DMS79 treated with DMSO at 0.1 percent for 48 hours (cell line): Measurements from ENCODE around the gene LSS.
"Not testable (repeated sequence)": the region's sequence is repeated elsewhere in the genome, so short reads cannot be mapped to it uniquely, and the experiment has no call there.

Experiments used
- DNase-seq: peaks from one replicate; lab custom pipeline; 2025; lab: John Stamatoyannopoulos, UW

The LSS gene

DNA sequence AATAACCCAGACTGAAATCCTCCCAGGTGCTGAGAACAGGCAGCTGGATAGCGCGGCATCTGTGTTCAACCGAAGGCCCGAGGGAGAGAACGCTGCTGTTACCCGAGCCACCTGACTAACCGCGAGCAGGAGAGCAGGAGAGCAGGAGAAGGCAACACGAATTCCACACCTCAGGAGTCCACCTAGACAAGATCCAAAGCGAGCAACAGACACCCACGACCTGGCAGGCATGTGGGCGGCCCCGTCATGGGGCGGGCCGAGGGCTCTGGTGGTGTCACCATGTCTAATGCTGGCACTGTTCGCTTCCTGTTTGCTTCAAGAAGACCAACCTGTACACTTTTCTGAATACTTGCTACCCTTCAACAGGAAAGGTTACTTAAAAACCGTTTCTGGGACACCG, 23.4 kb downstream of the LSS start:
- no peak for DNase-seq

DNA sequence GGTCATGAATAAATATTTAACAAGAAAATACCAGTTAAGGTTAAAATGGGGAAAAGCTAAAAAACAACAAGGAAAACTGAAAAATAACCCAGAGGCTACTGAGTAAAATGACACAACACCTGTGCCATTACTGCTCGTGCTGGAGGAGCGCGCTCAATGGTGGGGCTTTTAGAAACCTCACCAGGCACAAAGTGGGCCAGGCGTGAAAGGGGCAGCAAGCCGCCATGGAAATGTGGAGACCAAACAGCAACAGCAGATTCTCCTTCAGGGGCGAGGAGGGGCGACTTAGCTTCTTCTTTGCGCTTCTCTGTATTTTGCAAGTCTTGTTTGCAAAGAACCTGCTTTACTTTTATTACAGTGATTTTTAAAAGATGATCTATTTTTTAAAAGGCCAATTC, 25.4 kb downstream of the LSS start:
- no peak for DNase-seq

DNA sequence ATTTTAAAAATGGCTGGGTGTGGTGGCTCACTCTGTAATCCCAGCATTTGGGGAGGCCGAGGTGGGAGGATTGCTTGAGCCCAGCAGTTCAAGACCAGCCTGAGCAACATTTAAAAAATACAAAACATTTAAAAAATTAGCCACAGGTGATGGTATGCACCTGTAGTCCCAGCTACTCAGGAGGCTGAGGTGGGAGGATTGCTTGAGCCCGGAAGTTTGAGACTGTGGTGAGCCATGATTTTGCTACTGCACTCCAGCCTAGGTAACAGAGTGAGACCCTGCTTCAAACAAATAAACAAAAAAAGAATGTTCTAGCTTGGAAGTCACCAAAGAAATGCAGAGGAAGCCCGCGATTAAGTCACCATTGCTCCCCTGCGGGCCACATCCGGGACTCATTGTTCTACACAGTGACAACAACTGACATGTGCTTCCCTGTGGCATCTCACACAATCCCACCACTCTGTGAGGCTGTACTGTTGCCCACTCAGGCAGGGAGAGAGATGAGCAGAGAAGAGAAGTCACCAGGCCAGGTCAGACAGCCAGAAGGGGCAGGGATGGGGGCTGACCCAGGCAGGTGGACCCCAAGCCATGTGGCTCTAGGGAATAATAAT, 25.9 kb downstream of the LSS start:
- no peak for DNase-seq

DNA sequence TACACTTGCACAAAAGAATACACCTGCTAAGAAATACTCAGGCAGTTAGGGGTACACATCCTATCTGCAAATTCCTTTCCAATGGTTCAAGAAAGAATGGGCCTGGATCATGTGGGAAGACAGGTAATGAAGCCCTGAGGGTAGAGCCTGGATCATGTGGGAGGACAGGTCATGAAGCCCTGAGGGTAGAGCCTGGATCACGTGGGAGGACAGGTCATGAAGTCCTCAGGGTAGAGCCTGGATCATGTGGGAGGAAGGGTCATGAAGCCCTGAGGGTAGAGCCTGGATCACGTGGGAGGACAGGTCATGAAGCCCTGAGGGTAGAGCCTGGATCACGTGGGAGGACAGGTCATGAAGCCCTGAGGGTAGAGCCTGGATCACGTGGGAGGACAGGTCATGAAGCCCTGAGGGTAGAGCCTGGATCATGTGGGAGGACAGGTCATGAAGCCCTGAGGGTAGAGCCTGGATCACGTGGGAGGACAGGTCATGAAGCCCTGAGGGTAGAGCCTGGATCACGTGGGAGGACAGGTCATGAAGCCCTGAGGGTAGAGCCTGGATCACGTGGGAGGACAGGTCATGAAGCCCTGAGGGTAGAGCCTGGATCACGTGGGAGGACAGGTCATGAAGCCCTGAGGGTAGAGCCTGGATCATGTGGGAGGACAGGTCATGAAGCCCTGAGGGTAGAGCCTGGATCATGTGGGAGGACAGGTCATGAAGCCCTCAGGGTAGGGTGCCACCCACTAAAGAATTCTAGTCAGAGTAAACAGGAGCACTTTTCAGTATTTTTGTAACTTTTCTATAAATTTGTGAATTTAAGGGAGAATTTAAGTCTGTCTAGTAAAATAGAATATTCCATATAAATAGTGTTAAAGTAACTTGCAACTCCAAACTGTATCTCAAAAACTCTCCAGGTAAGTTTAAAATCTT, 27.4 kb downstream of the LSS start:
- not testable (repeated sequence) for DNase-seq

DNA sequence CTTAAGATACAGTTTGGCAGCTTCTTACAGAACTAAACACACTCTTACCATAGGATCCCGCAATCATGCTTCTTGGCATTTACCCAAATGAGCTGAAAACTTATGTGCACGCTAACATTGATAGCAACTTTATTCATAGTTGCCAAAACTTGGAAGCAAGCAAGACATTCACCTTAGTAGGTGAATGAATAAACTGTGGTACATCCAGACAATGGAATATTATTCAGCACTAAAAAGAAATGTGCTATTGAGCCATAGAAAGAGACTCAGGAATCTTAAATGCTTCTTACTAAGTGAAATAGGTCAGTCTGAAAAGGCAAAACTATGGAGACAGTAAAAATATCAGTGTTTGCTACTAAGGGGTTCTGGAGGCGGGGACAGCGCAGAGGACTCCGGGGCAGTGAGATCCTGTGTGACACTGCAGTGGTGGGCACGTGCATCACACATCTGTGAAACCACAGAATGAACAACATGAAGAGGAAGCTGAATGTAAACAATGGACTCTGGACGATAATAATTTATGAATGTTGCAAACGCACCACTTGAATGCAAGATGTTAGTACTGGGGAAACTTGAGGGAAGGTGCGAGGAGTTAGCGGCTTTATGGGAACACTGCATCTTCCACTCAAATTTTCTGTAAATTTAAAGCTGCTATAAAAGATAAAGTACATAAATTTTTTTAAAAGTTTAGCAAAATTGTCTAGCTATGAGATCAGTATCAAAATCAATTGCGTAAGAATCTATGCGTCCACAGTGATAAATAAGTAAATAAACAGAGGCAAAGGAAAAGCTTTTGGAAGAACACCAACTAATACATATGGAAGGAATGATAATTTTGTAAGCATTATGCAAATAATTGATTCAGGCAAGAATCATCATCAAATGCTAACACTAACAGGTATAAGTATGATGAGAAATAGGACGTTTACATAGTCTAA, 28.9 kb downstream of the LSS start:
- no peak for DNase-seq

DNA sequence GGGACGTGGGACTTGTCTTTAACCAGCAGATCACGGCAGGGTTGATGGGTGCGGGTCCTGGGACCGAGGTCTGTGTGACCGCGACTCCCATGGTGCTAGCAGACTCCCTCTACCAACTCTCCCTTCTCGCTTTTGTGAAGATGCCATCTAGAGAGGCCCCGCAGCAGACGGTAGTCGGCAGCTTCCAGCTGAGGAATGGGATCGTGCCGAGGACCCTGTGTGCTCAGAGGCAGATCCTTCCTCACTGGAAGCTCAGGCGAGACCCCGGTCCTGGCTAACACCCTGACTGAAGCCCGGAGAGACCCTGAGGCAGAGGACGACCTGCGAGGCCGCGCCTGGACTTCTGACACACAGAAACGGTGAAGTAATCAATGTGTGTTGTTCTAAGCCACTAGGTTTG, 31.8 kb downstream of the LSS start:
- DNase-seq: no peak

DNA sequence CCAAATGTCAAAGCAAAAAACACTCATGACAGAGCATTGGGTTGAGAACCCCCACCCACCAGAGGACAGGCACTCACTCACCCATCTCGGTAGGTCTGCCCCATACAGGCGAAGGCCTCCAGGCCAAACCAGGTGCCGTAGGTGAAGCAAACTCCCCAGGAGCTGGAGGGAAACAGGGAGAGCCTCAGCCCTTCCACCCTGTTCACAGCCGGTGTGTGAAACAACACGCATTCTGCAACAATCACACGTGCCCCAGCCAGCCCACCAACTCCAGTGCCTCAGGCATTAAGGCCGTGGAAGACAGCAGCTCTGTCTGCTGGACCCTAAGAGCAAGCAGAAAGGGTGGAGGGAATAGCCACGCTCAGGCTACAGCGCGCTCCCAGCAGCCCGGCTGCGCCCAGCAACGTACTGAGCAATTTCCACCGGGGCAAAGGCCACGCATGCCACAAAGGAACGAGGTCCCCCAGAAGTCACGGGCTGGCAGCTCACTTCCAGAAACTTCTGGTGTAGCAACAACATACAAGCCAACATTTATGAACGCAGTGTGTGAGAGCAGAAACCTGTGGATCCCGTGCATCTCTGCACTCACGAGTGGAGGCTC, 32.9 kb downstream of the LSS start:
- DNase-seq: no peak

DNA sequence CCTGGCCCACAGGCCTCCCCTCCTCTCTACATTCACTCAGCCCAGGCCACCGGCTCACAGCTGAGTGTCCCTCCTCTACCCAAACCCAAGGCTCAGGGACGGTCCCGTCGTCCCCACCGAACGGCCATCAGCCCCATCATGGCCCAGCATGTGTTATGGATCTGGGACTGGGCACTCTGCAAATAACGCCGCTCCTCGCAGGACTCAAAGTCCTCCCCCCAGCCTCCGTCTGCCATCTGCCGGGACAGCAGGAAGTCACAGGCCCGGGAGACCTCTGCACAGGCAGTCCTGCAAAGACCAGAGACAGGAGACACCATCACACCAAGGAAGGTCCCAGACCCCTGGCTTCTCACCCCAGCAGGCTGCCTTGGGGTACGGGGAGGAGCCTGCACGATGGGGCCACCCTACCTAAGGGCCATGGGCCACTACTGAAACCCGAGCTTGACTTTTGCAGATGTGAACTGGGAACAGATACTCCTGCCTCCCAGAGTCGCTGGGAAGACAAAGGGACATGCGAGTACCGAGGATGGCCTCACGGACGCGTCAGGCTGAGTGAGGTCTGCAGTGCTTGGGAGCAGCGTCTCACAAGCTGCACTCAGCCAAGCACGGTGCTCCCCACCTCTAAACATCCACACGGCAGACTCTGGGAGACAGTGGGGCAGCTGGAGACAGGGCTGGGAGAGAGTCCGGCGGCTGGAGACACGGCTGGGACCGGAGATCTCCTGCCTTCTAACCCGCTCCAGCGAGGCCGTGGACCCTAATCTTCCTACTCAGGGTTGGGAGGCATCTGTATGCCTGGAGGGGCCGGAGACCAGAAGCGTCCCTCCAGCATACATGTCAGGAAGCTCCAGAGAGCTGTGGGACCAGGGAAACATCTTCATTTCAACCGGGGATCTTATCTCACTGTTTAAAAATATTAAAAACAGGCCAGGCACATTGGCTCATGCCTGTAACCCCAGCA, 33.9 kb downstream of the LSS start:
- DNase-seq: no peak

DNA sequence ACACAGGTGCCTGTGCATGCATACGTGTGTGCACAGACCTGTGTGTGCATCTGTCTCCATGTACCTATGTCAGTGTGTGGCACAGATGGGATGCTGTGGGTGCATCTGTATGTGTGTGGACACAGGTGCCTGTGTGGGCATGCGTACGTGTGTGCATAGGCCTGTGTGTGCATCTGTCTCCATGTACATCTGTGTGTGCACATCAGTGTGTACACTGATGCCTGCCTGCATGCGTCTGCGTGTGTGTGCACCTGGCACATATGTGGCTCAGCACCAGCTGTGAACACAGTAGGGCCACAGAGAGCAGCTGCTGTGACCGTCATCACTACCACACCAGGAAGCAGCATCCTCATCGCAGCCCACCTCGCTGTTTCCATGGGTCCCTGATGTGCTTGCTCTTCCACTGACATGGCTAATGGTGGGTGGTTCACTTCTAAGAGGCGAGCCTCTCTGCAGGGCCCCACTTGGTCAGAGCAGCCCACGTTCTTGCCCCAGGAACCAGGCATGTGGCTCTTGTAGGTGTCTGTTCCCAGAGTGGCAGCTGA, 34.7 kb downstream of the LSS start:
- no peak for DNase-seq

DNA sequence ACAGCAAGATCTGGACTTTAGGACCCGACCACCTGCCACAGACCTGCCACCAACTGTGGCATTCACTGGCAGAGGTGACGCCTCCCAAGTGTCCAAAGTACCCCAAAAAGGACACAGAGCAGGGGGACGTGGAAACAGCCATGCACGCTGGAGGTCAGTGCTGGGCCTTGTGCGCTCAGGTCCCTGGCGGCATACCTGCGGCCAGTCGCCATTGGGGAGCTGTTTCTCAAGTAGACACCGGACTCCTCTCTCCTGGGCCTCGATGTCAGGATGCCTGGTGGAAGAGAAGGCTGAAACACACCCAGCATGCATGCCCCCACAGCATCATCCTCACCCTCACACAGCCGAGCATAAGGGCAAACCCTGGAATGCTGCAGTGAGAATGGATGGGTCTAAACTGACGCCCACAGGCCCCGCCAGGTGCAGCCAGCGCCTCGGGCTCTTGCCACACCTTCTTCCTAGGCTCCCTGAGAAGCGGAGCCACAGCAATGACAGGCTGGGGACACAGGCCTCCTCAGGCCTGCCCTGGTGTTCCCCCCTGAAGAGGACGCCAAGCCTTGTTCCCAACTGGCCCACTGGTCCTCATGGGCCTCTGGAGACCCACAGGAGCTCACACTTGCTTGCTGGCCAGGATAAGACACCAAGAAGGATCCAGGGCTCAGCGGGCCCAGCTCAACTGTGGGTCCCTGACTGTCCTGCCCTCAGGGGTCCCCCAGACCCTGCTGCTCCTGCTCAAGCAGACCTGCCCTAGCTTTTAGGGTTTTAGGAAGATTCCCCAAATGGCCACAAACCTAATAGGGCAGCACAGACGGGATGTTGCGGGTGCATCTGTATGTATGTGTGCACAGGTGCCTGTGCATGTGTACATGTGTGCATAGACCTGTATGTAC, 36.6 kb downstream of the LSS start:
- no peak for DNase-seq

DNA sequence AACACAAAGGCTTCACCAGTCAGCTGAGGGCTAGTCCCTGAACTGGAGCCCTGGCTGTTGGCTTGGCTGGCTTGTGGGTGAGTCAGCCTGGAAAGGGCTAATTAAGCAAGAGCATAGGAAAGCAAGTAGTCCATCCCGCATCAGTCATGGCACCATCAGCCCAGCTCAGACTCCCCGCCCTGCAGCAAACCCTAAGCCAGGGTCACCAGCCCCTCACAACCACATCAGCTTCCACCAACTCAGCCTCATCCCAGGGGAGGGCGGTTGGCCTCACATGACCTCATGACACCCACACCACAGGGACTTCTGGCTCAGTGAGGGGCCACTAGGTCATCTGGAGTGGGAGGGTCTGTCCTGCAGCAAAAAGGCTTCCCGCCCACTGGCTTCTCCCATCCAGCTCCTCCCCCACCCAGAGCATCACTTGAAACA, 37.3 kb downstream of the LSS start:
- DNase-seq: no peak

DNA sequence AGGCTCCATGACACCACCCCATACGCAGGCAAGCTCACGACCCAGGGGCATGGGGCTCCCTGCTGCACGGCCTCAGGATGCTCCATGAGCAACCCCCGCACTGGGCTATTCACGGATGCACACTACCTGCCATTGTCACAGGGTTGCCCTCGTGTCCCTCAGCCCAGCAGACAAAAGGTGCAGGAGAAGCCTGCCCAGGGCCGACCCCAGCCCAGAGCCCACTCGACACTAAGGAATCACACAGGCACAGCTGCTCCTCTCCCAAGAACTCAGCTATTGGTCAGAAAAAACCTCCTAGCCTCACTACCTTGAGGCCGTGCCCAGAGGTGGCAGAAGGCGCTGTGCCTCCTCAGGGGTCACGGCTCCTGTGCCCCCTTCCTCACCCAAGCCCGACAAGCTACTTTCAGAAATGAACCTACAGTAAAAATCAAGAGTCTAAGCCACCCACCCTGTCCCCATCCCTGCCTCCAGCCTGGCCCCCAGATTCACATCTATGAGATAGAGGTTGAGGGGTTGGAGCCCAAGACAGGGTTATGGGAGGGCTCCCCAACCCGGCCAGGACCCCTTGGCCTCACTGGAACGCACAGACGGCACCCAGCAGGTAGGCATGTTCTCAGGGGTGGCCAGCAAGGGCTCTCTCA, 38.0 kb downstream of the LSS start:
- DNase-seq: no peak

DNA sequence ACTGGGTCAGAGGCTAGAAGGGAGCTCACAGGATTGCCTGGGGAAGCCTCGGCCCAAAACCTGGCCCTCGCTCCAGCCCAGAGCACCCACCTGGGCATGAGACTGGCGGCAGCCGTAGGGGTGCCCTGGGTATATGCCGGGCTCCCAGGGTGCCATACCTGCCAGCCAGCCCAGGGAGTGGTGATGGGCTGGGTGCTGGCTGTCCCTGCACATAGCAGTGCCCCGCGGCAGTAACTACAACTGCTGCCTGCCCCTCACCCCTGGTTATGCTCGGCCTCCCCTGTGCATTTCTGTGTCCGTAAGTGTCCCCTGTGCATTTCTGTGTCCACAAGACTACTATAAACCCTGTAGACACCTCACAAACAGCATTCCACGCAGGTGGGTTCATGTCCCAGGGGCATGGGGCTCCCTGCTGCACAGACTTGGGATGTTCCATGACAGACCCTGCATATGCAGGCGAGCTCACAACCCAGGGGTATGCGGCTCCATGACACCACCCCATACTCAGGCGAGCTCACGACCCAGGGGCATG, 38.5 kb downstream of the LSS start:
- no peak for DNase-seq

DNA sequence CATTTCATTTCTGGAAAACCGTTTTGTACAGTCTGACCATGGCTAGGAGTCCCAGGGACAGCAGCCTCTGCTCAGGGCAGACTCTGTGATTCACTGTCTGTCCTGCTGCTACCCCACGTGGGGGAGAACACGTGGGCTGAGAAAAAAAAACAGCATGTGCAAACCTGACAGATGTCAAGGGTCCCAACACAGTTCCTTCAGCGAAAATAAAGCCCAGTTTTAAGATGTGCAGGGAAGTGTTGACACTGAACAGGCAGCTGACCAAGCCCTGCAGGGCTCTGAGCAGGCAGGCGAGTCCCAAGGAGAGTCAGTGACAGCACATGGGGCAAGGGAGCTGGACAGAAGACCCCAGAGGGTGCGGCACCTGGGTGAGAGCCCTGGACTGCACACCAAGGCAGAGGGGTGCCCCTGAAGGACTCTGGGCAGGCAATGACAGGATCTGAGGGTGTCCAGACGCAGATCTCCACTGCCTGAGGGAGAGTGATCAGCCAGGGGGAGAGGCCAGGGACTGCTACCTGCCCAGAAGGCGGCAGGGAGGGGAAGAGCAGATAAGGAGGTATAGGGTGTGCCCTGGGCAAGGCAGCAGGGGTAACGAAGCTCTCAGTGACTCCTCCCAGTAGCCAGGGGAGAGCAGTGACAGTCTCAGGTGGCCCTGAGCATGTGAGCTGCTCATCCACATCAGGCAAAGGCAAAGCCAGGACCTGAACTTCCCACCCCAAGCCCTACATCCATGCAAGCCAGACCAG, 39.2 kb downstream of the LSS start:
- DNase-seq: no peak

DNA sequence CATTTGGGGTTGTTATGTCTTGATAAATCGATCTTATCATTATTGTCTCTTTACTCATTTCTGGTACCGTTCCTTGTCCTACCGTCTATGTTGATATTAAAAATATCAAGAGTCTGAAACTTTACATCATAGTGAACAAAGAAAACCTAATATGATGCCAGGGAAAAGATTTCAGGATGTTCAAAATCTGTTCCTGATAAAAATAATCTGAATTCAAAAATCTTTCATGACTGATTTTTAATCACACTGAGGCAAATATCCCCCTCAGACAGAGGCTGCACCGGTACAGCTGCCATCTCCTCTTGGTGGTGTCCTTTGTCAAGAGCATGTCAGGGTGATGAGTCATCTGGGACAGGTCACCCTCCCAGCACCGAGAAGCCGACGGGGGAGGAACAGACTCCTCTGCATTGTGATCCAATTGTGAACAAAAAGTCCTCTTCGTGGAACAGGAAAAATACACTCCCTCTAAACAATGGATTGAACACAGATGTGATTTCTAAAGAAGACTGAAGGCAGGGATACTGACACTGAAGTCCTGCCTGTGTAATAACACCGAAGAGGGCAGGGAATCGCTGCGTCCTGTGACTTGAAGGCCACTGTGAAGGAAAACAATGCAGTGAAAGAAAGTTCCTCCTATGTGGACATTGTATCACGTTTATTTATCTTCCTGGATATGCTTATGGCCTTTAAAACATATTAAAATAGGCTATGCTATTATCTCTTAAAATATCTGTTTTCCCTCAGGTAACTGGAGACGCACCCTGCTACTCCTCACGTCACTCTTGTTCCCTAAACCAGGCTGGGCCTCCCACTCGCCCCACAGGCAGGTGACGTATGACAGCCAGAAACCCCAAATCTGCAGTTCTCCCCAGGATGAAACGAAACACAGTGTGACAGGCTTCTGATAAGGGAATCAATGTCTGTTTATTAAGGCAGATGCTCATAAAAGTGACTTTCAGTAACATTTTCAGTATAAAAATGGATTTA, 40.1 kb downstream of the LSS start:
- DNase-seq: no peak

DNA sequence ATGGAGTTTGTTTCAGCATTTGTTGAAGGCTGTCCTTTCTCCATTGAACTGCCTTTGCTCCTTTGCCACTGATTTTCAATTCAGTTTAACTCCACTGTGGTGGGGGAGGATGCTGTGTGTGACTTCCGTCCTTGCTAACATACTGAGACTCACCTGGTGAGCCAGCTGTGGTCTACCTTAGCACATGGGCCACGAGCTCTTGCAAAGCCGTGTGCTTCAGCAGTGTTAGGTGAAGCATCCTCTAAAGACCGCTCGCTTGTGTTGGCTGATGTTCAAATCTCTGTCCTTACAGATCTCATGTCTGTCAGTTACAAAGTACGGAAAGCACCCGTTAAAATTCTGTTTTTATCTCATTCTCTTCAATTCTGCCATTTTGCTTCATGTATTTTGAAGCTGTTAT, 40.8 kb downstream of the LSS start:
- no peak for DNase-seq

DNA sequence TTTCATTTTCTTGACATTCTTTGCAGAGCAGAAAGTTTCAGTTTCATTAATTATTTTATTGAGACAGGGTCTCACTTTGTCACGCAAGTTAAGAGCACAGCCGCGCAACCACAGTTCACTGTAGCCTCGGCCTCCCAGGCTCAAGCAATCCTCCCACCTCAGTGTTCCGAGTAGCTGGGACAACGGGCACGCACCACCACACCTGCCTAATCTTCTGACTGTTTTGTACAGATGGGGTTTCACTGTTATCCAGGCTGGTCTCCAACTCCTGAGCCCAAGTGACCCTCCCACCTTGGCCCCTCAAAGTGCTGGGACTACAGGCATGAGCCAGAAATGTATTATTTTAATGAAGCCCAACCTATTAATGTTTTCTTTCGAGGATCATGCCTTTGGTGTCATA, 41.3 kb downstream of the LSS start:
- no peak for DNase-seq
